GM12873 (cell line): Measurements from ENCODE around the gene TUBA4B.

Experiments
- TF ChIP-seq, protein P1 (sequence below): IDR thresholded peaks from 2 replicates; pipeline ENCODE4 v1.5.1; 2012; ENCODE audit warnings: low read depth, mild to moderate bottlenecking, moderate library complexity, low read length, control low read depth; ENCODE audit not compliant: insufficient read depth; ENCODE audit errors: missing control alignments

TUBA4B gene

DNA sequence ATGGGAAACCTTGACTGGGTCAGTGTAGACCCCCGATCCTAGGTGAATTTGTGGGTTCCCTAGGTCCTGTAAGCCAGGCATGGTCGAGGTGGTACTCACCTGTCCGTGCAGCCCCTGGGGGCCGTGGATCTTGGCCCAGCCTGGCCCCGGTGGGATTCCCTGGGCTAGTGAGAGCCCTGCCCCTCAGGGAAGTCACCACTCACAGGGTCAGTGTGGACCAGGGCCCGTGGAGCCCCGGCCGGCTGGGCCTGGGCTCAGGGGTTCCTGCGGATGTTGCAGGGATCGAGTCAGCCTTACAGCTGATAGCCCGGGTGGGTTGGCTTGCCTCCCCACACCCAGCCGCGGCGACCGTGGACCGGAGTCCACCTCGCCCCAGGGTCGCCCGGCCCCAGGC lies 24.1 kb upstream of the TUBA4B start:
- TF ChIP-seq, protein P1, sequence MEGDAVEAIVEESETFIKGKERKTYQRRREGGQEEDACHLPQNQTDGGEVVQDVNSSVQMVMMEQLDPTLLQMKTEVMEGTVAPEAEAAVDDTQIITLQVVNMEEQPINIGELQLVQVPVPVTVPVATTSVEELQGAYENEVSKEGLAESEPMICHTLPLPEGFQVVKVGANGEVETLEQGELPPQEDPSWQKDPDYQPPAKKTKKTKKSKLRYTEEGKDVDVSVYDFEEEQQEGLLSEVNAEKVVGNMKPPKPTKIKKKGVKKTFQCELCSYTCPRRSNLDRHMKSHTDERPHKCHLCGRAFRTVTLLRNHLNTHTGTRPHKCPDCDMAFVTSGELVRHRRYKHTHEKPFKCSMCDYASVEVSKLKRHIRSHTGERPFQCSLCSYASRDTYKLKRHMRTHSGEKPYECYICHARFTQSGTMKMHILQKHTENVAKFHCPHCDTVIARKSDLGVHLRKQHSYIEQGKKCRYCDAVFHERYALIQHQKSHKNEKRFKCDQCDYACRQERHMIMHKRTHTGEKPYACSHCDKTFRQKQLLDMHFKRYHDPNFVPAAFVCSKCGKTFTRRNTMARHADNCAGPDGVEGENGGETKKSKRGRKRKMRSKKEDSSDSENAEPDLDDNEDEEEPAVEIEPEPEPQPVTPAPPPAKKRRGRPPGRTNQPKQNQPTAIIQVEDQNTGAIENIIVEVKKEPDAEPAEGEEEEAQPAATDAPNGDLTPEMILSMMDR = no peak

DNA sequence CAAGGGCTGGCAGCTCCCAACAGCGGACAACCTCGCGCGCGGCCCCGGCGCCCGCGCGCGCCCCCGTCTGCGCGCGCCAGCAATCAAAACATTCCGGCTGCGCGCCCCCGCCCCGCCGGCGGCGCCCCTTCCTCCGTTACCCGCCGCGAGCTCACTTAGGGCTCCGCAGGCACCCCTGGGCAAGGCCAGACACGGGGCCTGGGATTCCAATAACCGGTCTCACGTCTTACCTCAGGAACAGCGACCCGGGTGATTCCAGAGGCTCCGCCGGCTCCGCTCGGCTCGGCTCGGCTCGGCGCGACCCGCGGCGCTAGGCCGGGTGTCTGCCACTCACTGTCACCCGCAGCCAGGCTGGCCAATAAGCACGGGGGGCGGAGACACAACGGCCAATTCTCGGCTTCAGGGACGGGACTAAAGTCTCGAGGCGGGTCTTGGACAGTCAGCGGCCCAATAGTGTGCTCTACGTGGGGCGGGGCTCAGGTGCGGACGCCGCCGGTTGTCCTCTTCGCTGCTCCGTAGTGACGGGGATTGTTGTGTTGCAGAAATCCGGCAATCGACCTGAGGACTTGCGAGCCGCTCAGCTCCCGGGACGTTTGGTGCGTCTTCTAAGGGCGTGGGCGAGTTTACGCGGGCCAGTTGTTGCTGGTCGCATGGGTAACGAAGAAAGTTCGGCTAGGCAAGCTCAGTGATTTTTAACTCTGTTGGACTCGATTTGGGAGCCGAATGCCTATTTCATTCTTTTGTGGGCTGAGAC lies 23.6 kb upstream of the TUBA4B start, which contains the start of the genes ANKZF1 and ATG9A:
TSS of gene ANKZF1 (plus strand) at position 502 of the 754 bp plus-strand sequence. CDS start 452 bp downstream, outside the sequence.
TSS of gene ATG9A (minus strand) at position 332 of the 754 bp plus-strand sequence. CDS start 1,612 bp downstream, outside the sequence.
- TF ChIP-seq, protein P1 = no peak

DNA sequence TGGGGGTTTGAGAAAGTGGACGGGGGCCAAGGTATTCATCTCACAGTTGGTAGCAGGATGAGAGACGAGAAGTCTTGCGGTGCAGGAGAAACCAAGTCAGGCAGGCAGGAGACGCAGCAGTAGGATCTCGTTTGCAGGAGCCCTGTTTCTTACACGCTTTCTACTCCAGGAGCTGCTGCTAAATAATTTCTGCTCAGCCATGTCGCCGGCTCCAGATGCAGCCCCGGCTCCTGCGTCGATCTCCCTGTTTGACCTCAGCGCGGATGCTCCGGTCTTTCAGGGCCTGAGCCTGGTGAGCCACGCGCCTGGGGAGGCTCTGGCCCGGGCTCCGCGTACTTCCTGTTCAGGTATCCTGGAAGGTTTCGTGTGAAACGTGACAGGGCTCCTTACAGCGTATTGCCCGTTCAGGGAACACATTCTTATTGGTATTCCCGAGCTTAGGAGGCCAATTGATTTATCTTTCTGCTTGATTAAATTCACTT lies 22.9 kb upstream of the TUBA4B start:
- TF ChIP-seq, protein P1 = no peak

DNA sequence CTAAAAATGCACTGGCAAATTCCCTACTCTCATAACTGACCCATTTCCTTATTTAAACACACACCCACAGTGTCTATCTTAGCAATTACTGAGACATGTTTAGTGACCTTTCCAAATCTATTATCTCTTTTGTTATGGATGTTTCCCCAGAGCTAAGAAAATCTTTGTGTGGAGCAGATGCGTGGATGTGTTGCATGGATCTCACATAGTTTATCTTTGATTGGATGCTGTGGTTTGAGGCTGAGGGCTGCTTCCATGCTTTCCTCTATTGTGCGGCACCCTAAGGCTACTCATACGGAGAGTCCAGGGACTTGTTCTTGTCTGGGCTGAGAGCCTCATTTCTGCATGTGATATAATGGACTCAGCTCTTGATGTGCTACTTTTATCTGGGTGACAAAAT lies 18.7 kb upstream of the TUBA4B start:
- TF ChIP-seq, protein P1 = no peak

DNA sequence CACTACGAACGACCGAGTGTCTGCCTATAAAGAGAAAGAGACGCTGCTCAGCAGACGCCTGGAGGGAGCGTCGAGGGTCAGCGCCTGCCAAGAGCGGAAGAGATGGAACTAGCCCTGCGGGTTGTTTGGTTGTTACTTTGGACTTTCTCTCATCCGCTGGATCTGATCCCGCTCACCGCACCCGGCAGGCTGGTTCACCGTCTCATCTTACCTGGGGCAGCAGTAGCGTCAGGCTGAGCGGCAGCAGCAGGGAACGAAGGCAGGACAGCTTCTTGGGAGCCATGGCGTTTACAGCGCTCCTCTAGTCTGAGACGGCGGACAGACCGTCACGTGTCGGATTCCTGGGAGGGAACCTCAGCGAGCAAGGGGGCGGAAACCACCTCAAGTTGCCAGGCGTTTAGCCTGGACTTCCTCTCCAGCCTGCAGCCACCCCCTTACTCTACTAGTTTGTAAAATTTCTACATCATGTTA lies 9.7 kb upstream of the TUBA4B start:
- TF ChIP-seq, protein P1 = no peak

DNA sequence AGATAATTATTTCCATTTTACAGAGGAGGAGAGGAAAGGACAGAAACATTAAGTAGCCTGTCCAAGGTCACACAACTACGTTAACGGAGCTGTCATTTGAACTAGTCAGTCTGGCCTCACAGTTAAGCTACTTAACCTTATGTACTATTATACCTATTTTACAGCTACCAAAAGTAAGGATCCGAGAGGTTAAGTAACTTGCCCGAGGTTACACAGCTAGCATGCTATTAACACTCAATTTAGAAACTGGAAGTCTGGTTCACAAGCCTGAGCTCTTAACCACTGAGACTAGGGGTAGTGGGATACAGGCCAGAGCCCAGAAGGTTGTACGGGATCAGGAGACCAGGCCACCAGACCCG lies 8.3 kb upstream of the TUBA4B start:
- TF ChIP-seq, protein P1 = no peak

DNA sequence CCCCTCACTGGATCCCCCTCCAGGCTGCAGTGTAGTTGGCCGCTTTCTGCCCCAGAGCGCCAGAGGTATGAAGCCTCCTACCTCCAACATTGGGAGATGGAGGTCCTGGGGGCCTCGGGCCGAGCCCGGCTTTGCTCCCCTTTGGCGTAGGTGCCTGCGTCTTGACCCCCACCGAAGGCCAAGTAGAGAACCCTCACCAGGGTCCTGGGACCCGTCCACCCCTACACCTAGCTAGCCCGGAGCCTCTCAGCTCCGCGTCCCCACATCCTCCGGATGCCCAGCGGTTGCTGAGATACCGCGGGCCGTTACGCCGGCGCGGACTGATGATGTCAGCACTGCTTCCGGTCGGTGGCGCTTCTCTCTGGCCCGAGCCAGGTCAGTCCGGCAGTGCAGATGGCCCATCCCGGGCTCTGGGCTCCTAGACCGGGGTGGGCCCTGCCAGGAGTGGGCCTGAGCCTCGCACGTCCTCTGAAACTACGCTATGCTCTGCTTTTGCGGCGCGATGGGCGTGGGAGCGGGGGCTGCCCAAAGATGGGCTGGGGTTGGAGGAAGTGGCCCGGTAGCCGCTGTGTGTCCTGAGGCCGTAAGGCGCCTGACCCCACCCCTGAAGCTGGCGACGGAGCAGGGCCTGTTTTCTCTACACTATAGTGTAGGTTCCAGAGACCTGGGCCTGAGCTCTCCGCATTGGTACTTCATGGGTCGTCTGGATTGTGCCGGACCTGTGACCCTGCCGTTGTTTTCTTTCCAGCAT lies 7.7 kb upstream of the TUBA4B start, which contains the start of the genes GLB1L and STK16:
TSS of gene GLB1L (minus strand) at position 297 of the 751 bp plus-strand sequence. CDS start 1,871 bp downstream, outside the sequence.
TSS of gene STK16 (plus strand) at position 332 of the 751 bp plus-strand sequence. CDS start 521 bp downstream, outside the sequence.
- TF ChIP-seq, protein P1 = no peak
